ENCODE results near the gene CELF4. TPM values are rescaled to one million over a fixed set of nuclear protein-coding genes. Genes with fewer than 3 reads are reported as not detected.
A peak's percentile ranks its signal among the peaks of the same experiment; 100 is the strongest.

The CELF4 gene
- total RNA-seq, 1 donor from 2014 or later, result not detected

- ATAC-seq (no peak), DNase-seq (ENCODE audit: low spot score) (no peak)
Observed at GRCh38 chr18:37499044-37499443, 66.6 kb downstream of the CELF4 start.

GRCh38 chr18:37497853-37498518 is 67.6 kb downstream of the CELF4 start:
- ATAC-seq (peak; percentile 31), DNase-seq (ENCODE audit: low spot score) (no peak)

- DNase-seq (ENCODE audit: low spot score) (peak; percentile 64), ATAC-seq (peak; percentile 92)
Observed at GRCh38 chr18:37496568-37496967, 69.0 kb downstream of the CELF4 start.

GRCh38 chr18:37495354-37495753 is 70.2 kb downstream of the CELF4 start:
- ATAC-seq, result no peak

GRCh38 chr18:37494406-37494805 is 71.2 kb downstream of the CELF4 start:
- ATAC-seq, result no peak
- DNase-seq (ENCODE audit: low spot score), result no peak

More at GRCh38 chr18:37495354-37495753, 70.2 kb downstream of the CELF4 start:
- no peak for DNase-seq (ENCODE audit: low spot score)

GRCh38 chr18:37493352-37493935 is 72.2 kb downstream of the CELF4 start:
- ATAC-seq, result no peak
- no peak for DNase-seq (ENCODE audit: low spot score)

GRCh38 chr18:37492952-37493351 is 72.6 kb downstream of the CELF4 start:
- no peak for ATAC-seq
- no peak for DNase-seq (ENCODE audit: low spot score)

GRCh38 chr18:37491526-37491925 is 74.1 kb downstream of the CELF4 start:
- ATAC-seq, result no peak

GRCh38 chr18:37489998-37490397 is 75.6 kb downstream of the CELF4 start:
- ATAC-seq (no peak), DNase-seq (ENCODE audit: low spot score) (no peak)

More at GRCh38 chr18:37491526-37491925, 74.1 kb downstream of the CELF4 start:
- DNase-seq (ENCODE audit: low spot score), result no peak

GRCh38 chr18:37489011-37489410 is 76.6 kb downstream of the CELF4 start:
- no peak for ATAC-seq
- no peak for DNase-seq (ENCODE audit: low spot score)

GRCh38 chr18:37487400-37487867 is 78.2 kb downstream of the CELF4 start:
- DNase-seq (ENCODE audit: low spot score) (no peak), ATAC-seq (no peak)

GRCh38 chr18:37486848-37487247 is 78.8 kb downstream of the CELF4 start:
- DNase-seq (ENCODE audit: low spot score), result no peak
- no peak for ATAC-seq

- no peak for DNase-seq (ENCODE audit: low spot score)
Observed at GRCh38 chr18:37484983-37485834, 80.4 kb downstream of the CELF4 start.

GRCh38 chr18:37483984-37484819 is 81.4 kb downstream of the CELF4 start:
- ATAC-seq, result no peak
- DNase-seq (ENCODE audit: low spot score), result no peak

More at GRCh38 chr18:37484983-37485834, 80.4 kb downstream of the CELF4 start:
- ATAC-seq, result peak; percentile 64

GRCh38 chr18:37483221-37483971 is 82.2 kb downstream of the CELF4 start:
- DNase-seq (ENCODE audit: low spot score) (no peak), ATAC-seq (peak; percentile 63)

GRCh38 chr18:37482433-37482832 is 83.2 kb downstream of the CELF4 start:
- no peak for ATAC-seq
- no peak for DNase-seq (ENCODE audit: low spot score)

GRCh38 chr18:37482002-37482401 is 83.6 kb downstream of the CELF4 start:
- DNase-seq (ENCODE audit: low spot score) (no peak), ATAC-seq (no peak)

GRCh38 chr18:37481491-37481890 is 84.1 kb downstream of the CELF4 start:
- no peak for ATAC-seq

GRCh38 chr18:37481072-37481471 is 84.5 kb downstream of the CELF4 start:
- ATAC-seq (no peak), DNase-seq (ENCODE audit: low spot score) (no peak)

More at GRCh38 chr18:37481491-37481890, 84.1 kb downstream of the CELF4 start:
- DNase-seq (ENCODE audit: low spot score), result no peak

All from left lobe of liver (tissue), 2 donors.